Panc1 (cell line): ENCODE data around the gene C16orf74. TPM values are rescaled to one million over a fixed set of nuclear protein-coding genes. Genes with fewer than 3 reads are reported as not detected.

ENCODE experiments used
- ATAC-seq: fragments of 200-7000 bp; cut with Tn5 transposase; 2 replicates; pipeline ENCODE4 v1.9.1; 2020; ENCODE audit warnings: mild to moderate bottlenecking, moderate library complexity
- BruUV-seq: library from RNA; stranded (reverse); fragments of 400-500 nt; replicated peaks from 2 replicates; lab custom pipeline; 2021; lab: Mats Ljungman, UMichigan
- CTCF ChIA-PET: fragments of 300-600 bp; sonication (Branson Sonifier 250); formaldehyde crosslinking; loops from one replicate; lab custom pipeline; 2022; ENCODE audit warnings: antibody characterized with exemption; lab: Charles Lee
- POLR2A ChIA-PET: fragments of 300-600 bp; sonication (Branson Sonifier 250); formaldehyde crosslinking; loops from one replicate; lab custom pipeline; 2022; ENCODE audit warnings: antibody characterized with exemption; lab: Charles Lee
- DNase-seq: peaks from one replicate; pipeline ENCODE4 v3.0.0-alpha.2; 2010; ENCODE audit warnings: low read depth, low spot score
- H3K27ac ChIP-seq: 2 replicates; pipeline ENCODE4 v1.5.1; 2011; ENCODE audit warnings: mild to moderate bottlenecking, low read length, inconsistent platforms
- H3K27me3 ChIP-seq: fragments of 200-500 bp; sonication (Bioruptor generic); 2 replicates; pipeline ENCODE4 v1.6.0; 2014; ENCODE audit warnings: low read length, inconsistent platforms; ENCODE audit not compliant: control insufficient read depth, insufficient read depth
- H3K36me3 ChIP-seq: fragments of 200-500 bp; sonication (Bioruptor generic); 2 replicates; pipeline ENCODE4 v1.5.1; 2014; ENCODE audit warnings: inconsistent platforms, mild to moderate bottlenecking, low read length, moderate library complexity; ENCODE audit not compliant: control insufficient read depth, insufficient read depth
- H3K4me1 ChIP-seq: 2 replicates; pipeline ENCODE4 v1.5.1; 2011; ENCODE audit warnings: inconsistent platforms, mild to moderate bottlenecking, low read length, moderate library complexity; ENCODE audit not compliant: control insufficient read depth, insufficient read depth
- H3K4me3 ChIP-seq, 2 experiments: 2 replicates each; pipeline ENCODE4 v1.5.1; 2011 to 2012; ENCODE audit warnings: low read depth in 2 of 2, low read length in 2 of 2, mild to moderate bottlenecking in 2 of 2, inconsistent platforms in 1 of 2, moderate library complexity in 1 of 2
- H3K9me3 ChIP-seq: fragments of 200-500 bp; sonication (Bioruptor generic); 2 replicates; pipeline ENCODE4 v1.5.1; 2014; ENCODE audit warnings: low read depth, mild to moderate bottlenecking, inconsistent platforms, low read length, moderate library complexity; ENCODE audit not compliant: control insufficient read depth, insufficient read depth
- POLR2AphosphoS5 ChIP-seq: IDR thresholded peaks from 2 replicates; pipeline ENCODE4 v1.6.1; 2012; ENCODE audit warnings: mild to moderate bottlenecking, low read depth, low read length, moderate library complexity
- SIN3A ChIP-seq: IDR thresholded peaks from 2 replicates; pipeline ENCODE4 v1.6.1; 2012; ENCODE audit warnings: low read depth, mild to moderate bottlenecking, low read length, moderate library complexity, borderline replicate concordance; ENCODE audit not compliant: insufficient read depth
- TCF7L2 ChIP-seq: IDR thresholded peaks from 2 replicates; pipeline ENCODE4 v1.6.1; 2011; ENCODE audit warnings: mild to moderate bottlenecking, low read depth, low read length, inconsistent platforms
- in situ Hi-C: cut with HindIII; loops from 2 replicates; pipeline ENCODE4 v1.10.0; 2016; ENCODE audit warnings: low sequenced_read_pairs, low pct_unique_long_range_greater_than_20kb
- intact Hi-C: fragments of 100-400 bp; cut with micrococcal nuclease; formaldehyde crosslinking; loops from one replicate; pipeline ENCODE4 v1.10.0; 2022; ENCODE audit not compliant: unreplicated experiment
- total RNA-seq: library from RNA; stranded (reverse); gene quantifications from one replicate; pipeline ENCODE4 v1.2.1, GENCODE V29; 2021; ENCODE audit not compliant: unreplicated experiment
- TF ChIP-seq, protein P1 (sequence below): fragments of 450-650 bp; IDR thresholded peaks from 2 replicates; pipeline ENCODE4 v1.5.1; 2017; ENCODE audit warnings: mild to moderate bottlenecking
- TF ChIP-seq, protein P2 (sequence below), 2 experiments: IDR thresholded peaks; 2 replicates each; pipeline ENCODE4 v1.6.1; 2011 to 2012; ENCODE audit warnings: low read depth in 2 of 2, control low read depth in 1 of 2, low read length in 1 of 2, mild to moderate bottlenecking in 1 of 2, moderate library complexity in 1 of 2; ENCODE audit not compliant: insufficient read depth in 1 of 2

The C16orf74 gene
- total RNA-seq, 1 experiment from 2014 or later, result 1.5 TPM

- DNase-seq (no peak), ATAC-seq (no peak)
- no TSS peak for BruUV-seq
- intact Hi-C loops, result no loop called here
- ChIA-PET CTCF (no interaction called here), POLR2A (no interaction called here)
- no peaks in the 10 kb centered on the region for H3K4me1 ChIP-seq
- no peaks in the 10 kb centered on the region for H3K36me3 ChIP-seq
- no peaks in the 10 kb centered on the region for H3K9me3 ChIP-seq
- TF ChIP-seq POLR2AphosphoS5 (no peak), SIN3A (no peak)
- TF ChIP-seq, protein P1, sequence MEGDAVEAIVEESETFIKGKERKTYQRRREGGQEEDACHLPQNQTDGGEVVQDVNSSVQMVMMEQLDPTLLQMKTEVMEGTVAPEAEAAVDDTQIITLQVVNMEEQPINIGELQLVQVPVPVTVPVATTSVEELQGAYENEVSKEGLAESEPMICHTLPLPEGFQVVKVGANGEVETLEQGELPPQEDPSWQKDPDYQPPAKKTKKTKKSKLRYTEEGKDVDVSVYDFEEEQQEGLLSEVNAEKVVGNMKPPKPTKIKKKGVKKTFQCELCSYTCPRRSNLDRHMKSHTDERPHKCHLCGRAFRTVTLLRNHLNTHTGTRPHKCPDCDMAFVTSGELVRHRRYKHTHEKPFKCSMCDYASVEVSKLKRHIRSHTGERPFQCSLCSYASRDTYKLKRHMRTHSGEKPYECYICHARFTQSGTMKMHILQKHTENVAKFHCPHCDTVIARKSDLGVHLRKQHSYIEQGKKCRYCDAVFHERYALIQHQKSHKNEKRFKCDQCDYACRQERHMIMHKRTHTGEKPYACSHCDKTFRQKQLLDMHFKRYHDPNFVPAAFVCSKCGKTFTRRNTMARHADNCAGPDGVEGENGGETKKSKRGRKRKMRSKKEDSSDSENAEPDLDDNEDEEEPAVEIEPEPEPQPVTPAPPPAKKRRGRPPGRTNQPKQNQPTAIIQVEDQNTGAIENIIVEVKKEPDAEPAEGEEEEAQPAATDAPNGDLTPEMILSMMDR, result no peak
- no peaks in the 10 kb centered on the region for H3K27me3 ChIP-seq
- in situ Hi-C loops, result no loop called here
- H3K4me3 ChIP-seq, result no peak overlapping the region
- H3K27ac ChIP-seq, result no peak overlapping the region
Measured at GRCh38 chr16:85770741-85771140, 19.8 kb upstream of the C16orf74 start.

GRCh38 chr16:85768199-85768598 is 17.3 kb upstream of the C16orf74 start:
- ATAC-seq (no peak; the same call in 1 of the 2 replicates), DNase-seq (no peak)
- BruUV-seq, result no TSS peak

More at GRCh38 chr16:85768199-85768598, 17.3 kb upstream of the C16orf74 start:
- no peak overlapping the region for H3K27ac ChIP-seq
- in situ Hi-C loops (no loop called here), intact Hi-C loops (no loop called here)
- no peaks in the 10 kb centered on the region for H3K36me3 ChIP-seq
- ChIA-PET CTCF (no interaction called here), POLR2A (no interaction called here)
- H3K27me3 ChIP-seq, result no peaks in the 10 kb centered on the region
- no peaks in the 10 kb centered on the region for H3K4me1 ChIP-seq
- no peak overlapping the region for H3K4me3 ChIP-seq
- TF ChIP-seq SIN3A (no peak), TCF7L2 (no peak), POLR2AphosphoS5 (no peak)
- TF ChIP-seq, protein P2, sequence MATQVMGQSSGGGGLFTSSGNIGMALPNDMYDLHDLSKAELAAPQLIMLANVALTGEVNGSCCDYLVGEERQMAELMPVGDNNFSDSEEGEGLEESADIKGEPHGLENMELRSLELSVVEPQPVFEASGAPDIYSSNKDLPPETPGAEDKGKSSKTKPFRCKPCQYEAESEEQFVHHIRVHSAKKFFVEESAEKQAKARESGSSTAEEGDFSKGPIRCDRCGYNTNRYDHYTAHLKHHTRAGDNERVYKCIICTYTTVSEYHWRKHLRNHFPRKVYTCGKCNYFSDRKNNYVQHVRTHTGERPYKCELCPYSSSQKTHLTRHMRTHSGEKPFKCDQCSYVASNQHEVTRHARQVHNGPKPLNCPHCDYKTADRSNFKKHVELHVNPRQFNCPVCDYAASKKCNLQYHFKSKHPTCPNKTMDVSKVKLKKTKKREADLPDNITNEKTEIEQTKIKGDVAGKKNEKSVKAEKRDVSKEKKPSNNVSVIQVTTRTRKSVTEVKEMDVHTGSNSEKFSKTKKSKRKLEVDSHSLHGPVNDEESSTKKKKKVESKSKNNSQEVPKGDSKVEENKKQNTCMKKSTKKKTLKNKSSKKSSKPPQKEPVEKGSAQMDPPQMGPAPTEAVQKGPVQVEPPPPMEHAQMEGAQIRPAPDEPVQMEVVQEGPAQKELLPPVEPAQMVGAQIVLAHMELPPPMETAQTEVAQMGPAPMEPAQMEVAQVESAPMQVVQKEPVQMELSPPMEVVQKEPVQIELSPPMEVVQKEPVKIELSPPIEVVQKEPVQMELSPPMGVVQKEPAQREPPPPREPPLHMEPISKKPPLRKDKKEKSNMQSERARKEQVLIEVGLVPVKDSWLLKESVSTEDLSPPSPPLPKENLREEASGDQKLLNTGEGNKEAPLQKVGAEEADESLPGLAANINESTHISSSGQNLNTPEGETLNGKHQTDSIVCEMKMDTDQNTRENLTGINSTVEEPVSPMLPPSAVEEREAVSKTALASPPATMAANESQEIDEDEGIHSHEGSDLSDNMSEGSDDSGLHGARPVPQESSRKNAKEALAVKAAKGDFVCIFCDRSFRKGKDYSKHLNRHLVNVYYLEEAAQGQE (IDR thresholded peaks at IDR 0.05; ENCODE audit: insufficient read depth in 1 of 2, low read depth in 2 of 2, low read length in 1 of 2), result no peak
- TF ChIP-seq, protein P1, result no peak
- no peaks in the 10 kb centered on the region for H3K9me3 ChIP-seq
